Measurements from ENCODE around the gene RHBDF1. TPM values are rescaled to one million over a fixed set of nuclear protein-coding genes. Genes with fewer than 3 reads are reported as not detected.

RHBDF1 gene
- total and polyA plus RNA-seq, 10 of the 15 experiments (the other 5 are each of a cell fraction or from before 2014, with no cell fraction given): 0.04 to 0.85 (median 0.36) TPM; not detected in 3

DNA sequence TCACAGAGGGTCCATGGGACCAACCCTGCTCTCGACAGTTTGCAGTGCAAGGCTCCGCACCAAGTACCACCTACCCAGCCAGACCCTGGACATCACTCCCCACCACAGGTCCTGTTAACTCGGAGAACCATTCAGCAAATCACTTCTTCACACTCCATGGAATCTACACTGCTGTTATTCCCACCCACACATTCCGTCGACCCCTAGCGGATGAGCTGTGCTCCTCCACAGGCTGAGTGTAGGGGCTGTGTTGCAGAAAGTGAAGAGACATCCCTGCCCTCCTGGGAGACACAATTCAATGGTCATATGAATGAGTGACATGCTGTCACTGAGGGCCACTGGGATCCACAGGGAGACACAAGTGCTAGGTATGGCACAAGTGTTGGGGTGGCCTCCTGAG, 33.1 kb upstream of the RHBDF1 start (continued):
- TF ChIP-seq, protein P1, sequence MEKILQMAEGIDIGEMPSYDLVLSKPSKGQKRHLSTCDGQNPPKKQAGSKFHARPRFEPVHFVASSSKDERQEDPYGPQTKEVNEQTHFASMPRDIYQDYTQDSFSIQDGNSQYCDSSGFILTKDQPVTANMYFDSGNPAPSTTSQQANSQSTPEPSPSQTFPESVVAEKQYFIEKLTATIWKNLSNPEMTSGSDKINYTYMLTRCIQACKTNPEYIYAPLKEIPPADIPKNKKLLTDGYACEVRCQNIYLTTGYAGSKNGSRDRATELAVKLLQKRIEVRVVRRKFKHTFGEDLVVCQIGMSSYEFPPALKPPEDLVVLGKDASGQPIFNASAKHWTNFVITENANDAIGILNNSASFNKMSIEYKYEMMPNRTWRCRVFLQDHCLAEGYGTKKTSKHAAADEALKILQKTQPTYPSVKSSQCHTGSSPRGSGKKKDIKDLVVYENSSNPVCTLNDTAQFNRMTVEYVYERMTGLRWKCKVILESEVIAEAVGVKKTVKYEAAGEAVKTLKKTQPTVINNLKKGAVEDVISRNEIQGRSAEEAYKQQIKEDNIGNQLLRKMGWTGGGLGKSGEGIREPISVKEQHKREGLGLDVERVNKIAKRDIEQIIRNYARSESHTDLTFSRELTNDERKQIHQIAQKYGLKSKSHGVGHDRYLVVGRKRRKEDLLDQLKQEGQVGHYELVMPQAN (conservative IDR thresholded peaks at IDR 0.05): no peak
- TF ChIP-seq YY1 (IDR thresholded peaks at IDR 0.05; ENCODE audit: low read depth, low read length): no peak

DNA sequence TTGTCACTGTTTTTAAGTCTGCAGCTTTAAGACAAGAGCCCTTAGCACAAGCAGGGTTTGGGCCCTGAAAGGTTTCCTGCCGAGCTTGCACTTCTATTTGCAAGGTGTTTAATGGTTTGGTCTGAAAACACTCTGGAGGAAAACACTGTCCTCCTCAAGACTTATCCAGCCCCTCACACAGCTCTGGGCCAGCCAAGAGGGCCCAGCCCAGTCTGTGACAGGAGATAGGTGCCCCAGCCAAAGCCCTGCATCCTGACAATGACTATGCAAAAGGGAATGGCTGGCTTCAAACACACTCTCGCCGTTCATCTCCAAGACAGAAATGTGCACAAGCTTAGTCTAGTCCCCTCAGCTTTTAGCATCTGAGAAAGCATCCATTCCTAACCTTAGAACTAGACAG, 32.5 kb upstream of the RHBDF1 start:
- SMC1A ChIA-PET (ENCODE audit: uncharacterized antibody, unreplicated experiment): interaction anchor here (1.5 kb wide), 1 partner anchor 257 kb away, joined by 4 read pairs; no protein-coding TSS in a partner anchor
- Histone ChIP-seq H3K4me3 (no peak overlapping the region), H2AFZ (ENCODE audit: control insufficient read depth, low read depth, low read length) (no peak overlapping the region), H3K4me2 (ENCODE audit: control insufficient read depth, insufficient read depth) (no peak overlapping the region), H3K9ac (ENCODE audit: control insufficient read depth, insufficient read depth, low read length) (no peak overlapping the region), H3K79me2 (ENCODE audit: control insufficient read depth, insufficient read depth, low read length) (no peaks in the 10 kb centered on the region), H3K27me3 (replicated peaks in 1 of 2; ENCODE audit: control insufficient read depth in 2 of 2, insufficient read depth in 2 of 2, low read length in 1 of 2) (no peaks in the 10 kb centered on the region), H4K20me1 (ENCODE audit: control insufficient read depth, insufficient read depth) (no peaks in the 10 kb centered on the region; the same call in 1 of the 2 replicates), H3K4me1 (ENCODE audit: control insufficient read depth, insufficient read depth, low read length) (no peaks in the 10 kb centered on the region), H3K36me3 (ENCODE audit: control insufficient read depth in 2 of 2, insufficient read depth in 2 of 2, low read length in 1 of 2) (peaks cover 5 to 9% of the 10 kb centered on the region in 2 experiments; a peak in 3 of 4 replicates), H3K9me3 (replicated peaks; ENCODE audit: control insufficient read depth, insufficient read depth, low read length) (no peaks in the 10 kb centered on the region), H3K27ac (ENCODE audit: control insufficient read depth, insufficient read depth) (no peak overlapping the region)
- TF ChIP-seq HDAC6 (IDR thresholded peaks at IDR 0.05; ENCODE audit: unreplicated experiment): no peak
- TF ChIP-seq POU2F2 (IDR thresholded peaks at IDR 0.05; ENCODE audit: borderline replicate concordance, low read depth, low read length): no peak
- TF ChIP-seq YY1 (IDR thresholded peaks at IDR 0.05; ENCODE audit: low read depth, low read length): no peak
- TF ChIP-seq, protein P2, sequence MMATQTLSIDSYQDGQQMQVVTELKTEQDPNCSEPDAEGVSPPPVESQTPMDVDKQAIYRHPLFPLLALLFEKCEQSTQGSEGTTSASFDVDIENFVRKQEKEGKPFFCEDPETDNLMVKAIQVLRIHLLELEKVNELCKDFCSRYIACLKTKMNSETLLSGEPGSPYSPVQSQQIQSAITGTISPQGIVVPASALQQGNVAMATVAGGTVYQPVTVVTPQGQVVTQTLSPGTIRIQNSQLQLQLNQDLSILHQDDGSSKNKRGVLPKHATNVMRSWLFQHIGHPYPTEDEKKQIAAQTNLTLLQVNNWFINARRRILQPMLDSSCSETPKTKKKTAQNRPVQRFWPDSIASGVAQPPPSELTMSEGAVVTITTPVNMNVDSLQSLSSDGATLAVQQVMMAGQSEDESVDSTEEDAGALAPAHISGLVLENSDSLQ (IDR thresholded peaks at IDR 0.05): no peak
- no peak for TF ChIP-seq RBBP5 (conservative IDR thresholded peaks at IDR 0.05)
- TF ChIP-seq, protein P3, sequence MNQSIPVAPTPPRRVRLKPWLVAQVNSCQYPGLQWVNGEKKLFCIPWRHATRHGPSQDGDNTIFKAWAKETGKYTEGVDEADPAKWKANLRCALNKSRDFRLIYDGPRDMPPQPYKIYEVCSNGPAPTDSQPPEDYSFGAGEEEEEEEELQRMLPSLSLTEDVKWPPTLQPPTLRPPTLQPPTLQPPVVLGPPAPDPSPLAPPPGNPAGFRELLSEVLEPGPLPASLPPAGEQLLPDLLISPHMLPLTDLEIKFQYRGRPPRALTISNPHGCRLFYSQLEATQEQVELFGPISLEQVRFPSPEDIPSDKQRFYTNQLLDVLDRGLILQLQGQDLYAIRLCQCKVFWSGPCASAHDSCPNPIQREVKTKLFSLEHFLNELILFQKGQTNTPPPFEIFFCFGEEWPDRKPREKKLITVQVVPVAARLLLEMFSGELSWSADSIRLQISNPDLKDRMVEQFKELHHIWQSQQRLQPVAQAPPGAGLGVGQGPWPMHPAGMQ (IDR thresholded peaks at IDR 0.05; ENCODE audit: borderline replicate concordance): no peak
- no peak for TF ChIP-seq KLF5 (IDR thresholded peaks at IDR 0.05; ENCODE audit: partially characterized antibody)
- in situ Hi-C loops (cut with MboI) (loop anchor here (5.0 kb wide), 2 partner anchors 77 to 262 kb away; partner anchors contain the start of gene HBQ1), intact Hi-C loops (cut with micrococcal nuclease; ENCODE audit: unreplicated experiment) (no loop called here)
- CTCF ChIA-PET: interaction anchor here (1.1 to 5.2 kb wide), 9 partner anchors 9 to 260 kb away, joined by 3 to 52 read pairs (median 5); partner anchors contain the start of genes HBQ1, POLR3K and SNRNP25
- WGBS (ENCODE audit: insufficient coverage, insufficient replicate concordance, low lambda C conversion rate, missing lambda C conversion rate): 80% methylated on average over 3 of the region's 3 CpGs
- BruUV-seq (replicated peaks): TSS peak; percentile 32
- FAIRE-seq (no peak), DNase-seq (ENCODE audit: low read depth, low spot score) (no peak), ATAC-seq (no peak)
- POLR2A ChIA-PET: no interaction called here
- RAD21 ChIA-PET (ENCODE audit: unreplicated experiment): interaction anchor here (1.1 to 1.7 kb wide), 3 partner anchors 8 to 217 kb away, joined by 3 to 5 read pairs (median 4); no protein-coding TSS in a partner anchor
